Raji (cell line): Measurements from ENCODE around the gene CD274.

Source experiments
- POLR2A ChIP-seq: IDR thresholded peaks from 2 replicates; pipeline ENCODE4 v1.6.1; 2011; ENCODE audit warnings: low read depth, low read length, control low read depth; ENCODE audit not compliant: insufficient read depth

CD274 gene

GRCh38 chr9:5482194-5482593, 31.9 kb downstream of the CD274 start:
- no peak for TF ChIP-seq POLR2A

DNA sequence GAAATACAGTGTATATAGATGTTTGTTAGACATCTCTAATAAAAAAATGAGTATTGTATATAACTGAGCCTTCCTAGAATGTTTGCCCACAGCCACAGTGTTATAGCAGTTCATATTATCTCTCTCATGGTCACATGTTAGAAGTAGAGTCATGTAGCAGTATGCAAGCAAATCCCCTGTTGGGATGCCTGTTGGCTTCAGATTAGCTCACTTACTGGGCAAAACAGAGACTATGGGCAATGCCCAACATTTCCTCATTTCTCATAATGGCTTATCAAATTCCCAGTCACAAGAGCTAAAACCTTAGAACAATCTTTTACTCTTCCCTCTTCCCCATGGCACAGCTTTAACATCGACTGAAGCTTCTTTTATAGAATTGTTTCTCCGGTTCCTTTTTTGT, 33.0 kb downstream of the CD274 start:
- TF ChIP-seq POLR2A = no peak

- TF ChIP-seq POLR2A = no peak
Observed at GRCh38 chr9:5485378-5486085, 35.2 kb downstream of the CD274 start.

GRCh38 chr9:5486988-5487387, 36.6 kb downstream of the CD274 start:
- no peak for TF ChIP-seq POLR2A

- TF ChIP-seq POLR2A = no peak
Observed at GRCh38 chr9:5488221-5489008, 38.1 kb downstream of the CD274 start.

DNA sequence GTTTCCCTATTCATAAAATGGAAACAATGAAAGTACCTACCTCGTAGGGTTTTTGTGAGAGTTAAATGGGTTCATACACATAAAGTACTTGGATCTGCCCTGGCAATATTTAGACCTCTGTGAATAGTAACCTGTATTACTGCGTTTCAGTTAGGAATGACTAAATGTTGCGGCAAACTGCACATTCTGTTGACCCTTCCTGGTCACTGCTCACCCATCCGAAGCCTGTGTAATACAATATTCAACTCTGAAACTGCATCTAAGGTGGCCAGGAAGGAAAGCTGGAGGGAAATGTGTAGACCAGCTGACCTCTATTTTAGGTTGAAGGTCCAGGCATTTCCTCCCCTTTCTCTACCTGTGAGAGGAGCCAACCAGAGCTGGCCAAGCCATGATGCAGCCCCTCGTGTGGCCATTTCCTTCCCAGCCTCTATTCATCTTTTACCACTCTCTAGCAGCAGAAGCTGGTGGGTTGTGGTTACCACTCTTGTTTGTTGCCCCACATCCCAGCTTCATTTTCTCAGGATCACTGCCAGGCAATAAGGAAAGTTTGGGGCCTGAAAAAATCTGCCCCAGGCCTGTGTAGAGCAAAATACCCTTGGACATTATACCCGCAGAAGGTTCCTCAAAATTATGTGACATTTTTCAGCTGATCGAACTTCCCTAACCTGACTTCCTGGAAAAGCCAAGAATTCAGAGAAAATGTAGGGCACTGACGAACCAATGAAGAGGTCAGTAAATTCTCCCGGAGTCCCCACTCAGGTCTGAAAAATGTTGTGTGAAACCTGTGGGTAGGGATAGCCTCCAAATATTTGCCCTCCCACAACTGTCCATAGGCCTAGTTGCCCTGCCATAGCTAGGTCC, 39.5 kb downstream of the CD274 start:
- no peak for TF ChIP-seq POLR2A

DNA sequence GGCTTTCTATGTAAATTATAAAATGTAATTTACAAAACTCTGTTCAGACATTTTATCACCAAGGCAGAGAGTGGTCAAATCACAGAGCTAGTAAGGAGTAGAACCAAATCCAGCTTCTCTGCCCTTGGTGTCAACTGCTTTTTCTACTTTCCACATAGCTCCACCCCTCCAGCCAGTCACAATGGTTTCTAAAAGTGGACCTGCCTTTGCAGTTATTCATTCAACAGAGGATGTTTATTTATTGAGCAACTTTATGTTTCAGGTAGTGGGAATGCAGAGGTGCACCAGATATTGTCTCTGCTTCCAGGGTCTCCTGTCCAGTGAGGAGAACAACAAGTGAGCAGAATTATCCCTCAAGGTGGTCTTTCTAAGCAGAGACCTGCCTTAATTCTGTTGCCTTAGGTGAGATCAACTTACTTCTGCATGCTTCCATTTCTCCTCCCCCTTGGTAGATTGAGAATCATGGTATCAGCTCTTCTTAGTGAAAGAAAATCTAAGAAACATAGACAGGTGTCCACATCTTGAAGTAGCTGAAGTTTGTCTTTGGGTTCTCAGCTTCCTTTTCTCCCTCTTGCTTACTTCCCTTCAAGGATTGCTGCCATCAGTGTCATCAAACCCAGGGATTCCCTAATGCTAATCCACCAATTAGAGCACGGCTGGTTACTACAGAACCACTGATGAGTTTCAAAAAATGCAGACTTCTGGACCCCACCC, 42.8 kb downstream of the CD274 start:
- TF ChIP-seq POLR2A = no peak

- no peak for TF ChIP-seq POLR2A
Observed at GRCh38 chr9:5493679-5494511, 43.6 kb downstream of the CD274 start.

DNA sequence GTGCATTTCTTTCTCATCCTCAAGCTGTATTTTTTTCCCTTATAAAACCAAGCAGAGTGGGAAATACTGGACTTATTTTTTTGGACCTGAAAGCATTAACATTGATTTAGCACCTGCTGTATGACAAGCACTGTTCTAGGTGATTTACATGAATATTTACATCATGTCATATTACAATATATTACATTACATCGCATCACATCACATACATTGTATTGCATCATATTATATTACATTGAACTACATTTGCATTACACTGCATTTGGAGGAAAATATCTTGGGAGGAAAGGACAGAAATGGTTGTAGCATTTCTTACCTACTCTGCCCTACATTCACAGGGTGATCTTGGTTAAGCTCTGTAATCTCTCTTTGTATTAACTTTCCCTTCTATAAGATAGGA, 48.8 kb downstream of the CD274 start:
- TF ChIP-seq POLR2A = no peak

DNA sequence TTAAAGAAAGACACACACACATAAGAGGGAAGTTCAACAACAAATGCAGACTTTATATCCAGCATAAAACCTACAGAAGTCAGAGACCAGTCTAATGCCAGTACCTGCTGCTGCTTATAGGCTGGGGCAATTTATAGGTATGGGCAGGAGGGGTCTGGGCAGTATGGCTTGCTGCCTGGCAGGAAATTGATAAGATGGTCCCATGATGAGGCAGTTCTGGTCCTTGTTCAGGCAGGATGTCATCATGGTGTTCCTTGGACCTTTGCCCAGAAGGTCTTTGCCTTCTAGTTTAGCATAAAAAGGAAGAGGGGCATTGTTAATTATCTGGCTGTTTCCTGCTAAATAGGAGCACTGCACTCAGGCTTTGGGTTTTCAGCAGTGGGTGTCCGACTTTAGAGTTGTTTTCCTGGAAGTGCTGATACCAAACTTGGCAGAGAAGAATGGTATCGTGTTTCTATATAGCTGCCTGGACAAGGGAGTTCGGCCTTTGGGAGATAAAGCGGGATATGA, 49.6 kb downstream of the CD274 start:
- no peak for TF ChIP-seq POLR2A

DNA sequence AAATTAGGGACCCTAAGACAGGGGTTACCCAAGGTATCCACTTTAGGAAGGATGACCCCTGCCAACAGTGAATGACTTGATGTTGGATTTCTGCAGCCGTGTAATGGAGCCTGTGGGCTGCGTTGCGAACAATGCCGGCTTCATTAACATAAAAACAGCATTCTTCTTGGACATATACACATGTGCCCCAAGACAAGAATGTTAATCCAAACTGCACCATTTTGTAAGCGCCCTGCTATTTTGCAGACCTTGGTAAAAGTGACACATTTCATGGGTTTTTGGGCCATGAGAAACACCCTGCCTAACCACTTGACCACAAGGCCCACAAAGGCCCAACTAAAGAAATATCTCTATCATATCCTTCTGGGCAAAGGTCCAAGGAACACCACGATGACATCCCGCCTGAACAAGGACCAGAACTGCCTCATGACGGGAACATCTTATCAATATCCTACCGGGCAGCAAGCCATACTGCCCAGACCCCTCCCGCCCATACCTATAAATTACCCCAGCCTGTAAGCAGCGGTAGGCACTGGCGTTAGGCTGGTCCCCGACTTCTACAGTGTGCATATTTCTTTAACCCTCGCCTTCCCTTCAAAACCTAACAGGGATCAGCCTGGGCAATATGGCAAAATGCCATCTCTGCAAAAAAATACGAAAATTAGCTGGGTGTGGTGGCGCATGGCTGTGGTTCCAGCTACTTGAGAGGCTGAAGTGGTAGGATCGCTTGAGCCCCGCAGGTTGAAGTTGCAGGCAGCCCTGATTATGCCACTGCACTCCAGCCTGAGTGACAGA, 50.3 kb downstream of the CD274 start:
- TF ChIP-seq POLR2A = no peak

DNA sequence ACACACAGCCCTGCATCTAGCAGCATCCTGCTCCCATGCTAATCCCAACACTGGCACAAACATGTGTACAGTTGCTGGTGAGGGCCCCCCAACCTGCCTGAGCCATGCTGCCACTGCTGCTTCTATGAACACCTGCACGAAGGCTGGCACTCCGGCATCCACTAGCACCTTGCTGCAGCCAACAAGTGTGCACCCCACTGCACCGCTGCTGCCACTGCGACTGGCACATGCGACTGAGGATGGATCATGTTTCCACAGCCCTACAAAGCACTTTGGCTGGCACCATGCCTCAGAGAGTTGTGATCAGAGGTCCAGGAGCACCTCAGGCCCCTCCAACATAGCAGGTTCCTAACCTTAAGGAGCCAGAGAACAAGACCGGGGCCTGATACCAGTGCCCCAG, 52.2 kb downstream of the CD274 start:
- no peak for TF ChIP-seq POLR2A

GRCh38 chr9:5509573-5509972, 59.2 kb downstream of the CD274 start:
- no peak for TF ChIP-seq POLR2A

DNA sequence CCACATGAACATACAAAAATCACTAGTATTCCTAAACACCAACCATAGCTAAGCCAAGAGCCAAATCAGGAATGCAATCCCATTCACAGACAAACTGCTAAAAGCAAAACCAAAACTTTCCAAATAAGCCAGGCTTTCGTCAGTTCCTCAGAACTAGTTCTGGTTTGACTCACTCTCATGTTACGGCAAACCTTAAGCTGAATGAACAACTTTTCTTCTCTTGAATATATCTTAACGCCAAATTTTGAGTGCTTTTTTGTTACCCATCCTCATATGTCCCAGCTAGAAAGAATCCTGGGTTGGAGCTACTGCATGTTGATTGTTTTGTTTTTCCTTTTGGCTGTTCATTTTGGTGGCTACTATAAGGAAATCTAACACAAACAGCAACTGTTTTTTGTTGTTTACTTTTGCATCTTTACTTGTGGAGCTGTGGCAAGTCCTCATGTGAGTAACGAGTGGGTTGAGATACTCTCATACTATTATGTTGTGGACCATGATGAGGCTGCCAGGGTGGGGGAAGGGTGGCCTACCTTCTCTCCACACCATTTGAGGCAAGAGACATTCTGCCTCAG, 60.1 kb downstream of the CD274 start, which contains the start of gene PDCD1LG2:
PDCD1LG2 (plus strand) TSS at position 172 of the 572 bp plus-strand sequence. CDS start 12,016 bp downstream, outside the sequence.
- TF ChIP-seq POLR2A = no peak
